B cell (primary cell): ENCODE results near the gene MSX1.

ENCODE experiments used
- CTCF ChIP-seq: fragments of 200-600 bp; IDR thresholded peaks from one replicate; pipeline ENCODE4 v1.8.0; 2022; ENCODE audit warnings: antibody characterized with exemption, mild to moderate bottlenecking
- EZH2 ChIP-seq: IDR thresholded peaks from 2 replicates; pipeline ENCODE4 v1.6.1; 2012; ENCODE audit warnings: borderline replicate concordance, low read depth, mild to moderate bottlenecking, moderate library complexity, low read length; ENCODE audit not compliant: insufficient read depth, poor library complexity, severe bottlenecking

GRCh38 chr4:4874254-4874653 is 14.8 kb downstream of the MSX1 start:
- TF ChIP-seq CTCF (no peak), EZH2 (no peak)
